HG03565 (cell line): ENCODE data around the gene DLG5.

Experiments
- ATAC-seq: cut with Tn5 transposase; IDR thresholded peaks from one replicate; pipeline ENCODE4 v1.9.1; 2021; ENCODE audit warnings: mild to moderate bottlenecking, moderate library complexity; ENCODE audit not compliant: unreplicated experiment

DLG5 gene

GRCh38 chr10:77892021-77892739 is 34.4 kb downstream of the DLG5 start:
- no peak for ATAC-seq

- ATAC-seq: no peak
These were observed 36.5 kb downstream of the DLG5 start for GRCh38 chr10:77890097-77890496.

- ATAC-seq: no peak
These were observed 37.2 kb downstream of the DLG5 start for GRCh38 chr10:77889277-77889903.

GRCh38 chr10:77888356-77888703 is 38.2 kb downstream of the DLG5 start:
- no peak for ATAC-seq

GRCh38 chr10:77887631-77888355 is 38.8 kb downstream of the DLG5 start:
- ATAC-seq: no peak

- no peak for ATAC-seq
These were observed 39.7 kb downstream of the DLG5 start for GRCh38 chr10:77886795-77887355.

- ATAC-seq: no peak
These were observed 42.4 kb downstream of the DLG5 start for GRCh38 chr10:77884181-77884580.

GRCh38 chr10:77881636-77882035 is 44.9 kb downstream of the DLG5 start:
- ATAC-seq: no peak

- no peak for ATAC-seq
These were observed 45.3 kb downstream of the DLG5 start for GRCh38 chr10:77881222-77881621.

- no peak for ATAC-seq
These were observed 46.8 kb downstream of the DLG5 start for GRCh38 chr10:77879710-77880109.

GRCh38 chr10:77879065-77879464 is 47.5 kb downstream of the DLG5 start:
- no peak for ATAC-seq

GRCh38 chr10:77877441-77878344 is 48.9 kb downstream of the DLG5 start:
- ATAC-seq: no peak

GRCh38 chr10:77875730-77876129 is 50.8 kb downstream of the DLG5 start:
- ATAC-seq: no peak

GRCh38 chr10:77874872-77875271 is 51.7 kb downstream of the DLG5 start:
- ATAC-seq: no peak

GRCh38 chr10:77873536-77874380 is 52.8 kb downstream of the DLG5 start:
- ATAC-seq: peak; percentile 78

- ATAC-seq: no peak
These were observed 53.5 kb downstream of the DLG5 start for GRCh38 chr10:77872947-77873535.

- ATAC-seq: no peak
These were observed 54.2 kb downstream of the DLG5 start for GRCh38 chr10:77872151-77872946.

GRCh38 chr10:77869626-77870420 is 56.7 kb downstream of the DLG5 start:
- ATAC-seq: no peak
